NCI-H146 treated with DMSO at 0.1 percent for 48 hours (cell line): ENCODE data around the gene DISP3.

Experiments used
- DNase-seq: peaks from one replicate; lab custom pipeline; 2025; ENCODE audit not compliant: unreplicated experiment; lab: John Stamatoyannopoulos, UW

Gene DISP3, protein sequence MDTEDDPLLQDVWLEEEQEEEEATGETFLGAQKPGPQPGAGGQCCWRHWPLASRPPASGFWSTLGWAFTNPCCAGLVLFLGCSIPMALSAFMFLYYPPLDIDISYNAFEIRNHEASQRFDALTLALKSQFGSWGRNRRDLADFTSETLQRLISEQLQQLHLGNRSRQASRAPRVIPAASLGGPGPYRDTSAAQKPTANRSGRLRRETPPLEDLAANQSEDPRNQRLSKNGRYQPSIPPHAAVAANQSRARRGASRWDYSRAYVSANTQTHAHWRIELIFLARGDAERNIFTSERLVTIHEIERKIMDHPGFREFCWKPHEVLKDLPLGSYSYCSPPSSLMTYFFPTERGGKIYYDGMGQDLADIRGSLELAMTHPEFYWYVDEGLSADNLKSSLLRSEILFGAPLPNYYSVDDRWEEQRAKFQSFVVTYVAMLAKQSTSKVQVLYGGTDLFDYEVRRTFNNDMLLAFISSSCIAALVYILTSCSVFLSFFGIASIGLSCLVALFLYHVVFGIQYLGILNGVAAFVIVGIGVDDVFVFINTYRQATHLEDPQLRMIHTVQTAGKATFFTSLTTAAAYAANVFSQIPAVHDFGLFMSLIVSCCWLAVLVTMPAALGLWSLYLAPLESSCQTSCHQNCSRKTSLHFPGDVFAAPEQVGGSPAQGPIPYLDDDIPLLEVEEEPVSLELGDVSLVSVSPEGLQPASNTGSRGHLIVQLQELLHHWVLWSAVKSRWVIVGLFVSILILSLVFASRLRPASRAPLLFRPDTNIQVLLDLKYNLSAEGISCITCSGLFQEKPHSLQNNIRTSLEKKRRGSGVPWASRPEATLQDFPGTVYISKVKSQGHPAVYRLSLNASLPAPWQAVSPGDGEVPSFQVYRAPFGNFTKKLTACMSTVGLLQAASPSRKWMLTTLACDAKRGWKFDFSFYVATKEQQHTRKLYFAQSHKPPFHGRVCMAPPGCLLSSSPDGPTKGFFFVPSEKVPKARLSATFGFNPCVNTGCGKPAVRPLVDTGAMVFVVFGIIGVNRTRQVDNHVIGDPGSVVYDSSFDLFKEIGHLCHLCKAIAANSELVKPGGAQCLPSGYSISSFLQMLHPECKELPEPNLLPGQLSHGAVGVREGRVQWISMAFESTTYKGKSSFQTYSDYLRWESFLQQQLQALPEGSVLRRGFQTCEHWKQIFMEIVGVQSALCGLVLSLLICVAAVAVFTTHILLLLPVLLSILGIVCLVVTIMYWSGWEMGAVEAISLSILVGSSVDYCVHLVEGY (N-terminal part only)

DNA sequence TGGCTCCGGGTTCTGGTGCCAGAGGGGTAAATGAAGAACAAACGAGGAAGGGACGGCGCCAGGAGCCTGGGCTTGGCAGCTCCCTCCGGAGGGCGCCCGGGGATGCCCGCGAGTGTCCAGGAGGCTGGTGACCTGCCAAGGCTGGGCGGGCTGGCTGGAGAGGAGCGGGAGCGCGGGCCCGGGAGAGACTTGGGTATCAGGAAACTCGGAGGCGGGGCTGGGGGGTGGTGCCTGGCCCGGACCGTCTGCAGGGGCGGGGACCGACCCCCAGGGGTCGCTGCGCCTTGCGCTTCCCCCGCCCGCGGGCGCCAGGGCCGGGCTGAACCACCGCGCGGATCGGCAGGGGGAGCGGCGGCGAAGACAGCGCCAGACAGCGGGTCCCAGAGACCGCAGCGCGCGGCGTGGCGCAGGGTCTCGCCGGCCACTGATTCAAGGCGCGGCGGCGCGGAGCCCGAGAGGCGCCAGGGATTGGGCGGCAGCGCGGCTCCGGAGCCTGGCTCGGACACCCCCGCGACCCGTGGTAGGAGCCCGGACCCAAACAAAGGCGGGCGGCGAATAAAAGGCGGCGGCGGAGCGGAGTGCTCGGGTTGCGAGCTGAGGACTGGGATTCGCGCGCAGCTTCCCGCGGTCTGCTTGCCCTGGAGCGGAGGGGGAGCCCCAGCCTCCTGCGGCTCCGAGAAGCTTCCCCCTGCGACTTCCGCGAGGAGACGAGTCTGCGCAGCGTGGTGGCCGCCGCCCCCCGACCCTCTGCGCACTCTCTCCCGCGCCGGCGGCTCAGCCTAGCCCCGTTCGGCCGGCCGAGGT, at the start of gene DISP3:
TSS of gene DISP3 (plus strand) at position 585 of the 804 bp plus-strand sequence. CDS start 21,838 bp downstream, outside the sequence.
- DNase-seq: peak; percentile 58

DNA sequence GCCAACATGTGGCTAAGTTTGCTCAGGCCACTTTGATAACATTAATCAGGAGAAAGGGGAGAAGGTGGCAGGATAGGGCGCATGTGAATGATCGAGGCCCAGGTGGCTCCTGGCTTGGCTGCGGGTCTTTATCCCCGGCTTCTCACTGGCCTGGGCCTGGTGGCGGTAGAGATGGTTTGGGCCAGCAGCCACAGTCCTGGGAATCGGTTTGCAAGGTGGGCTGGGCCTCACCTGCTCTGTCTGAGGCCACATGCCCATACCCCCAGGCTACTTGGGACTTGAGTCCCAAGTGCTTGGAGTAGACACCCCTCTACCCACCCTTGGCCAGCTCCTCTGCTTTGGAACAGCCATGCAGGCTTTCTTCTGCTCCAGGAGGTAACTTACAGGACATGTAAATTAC, 49.7 kb upstream of the DISP3 start:
- no peak for DNase-seq

DNA sequence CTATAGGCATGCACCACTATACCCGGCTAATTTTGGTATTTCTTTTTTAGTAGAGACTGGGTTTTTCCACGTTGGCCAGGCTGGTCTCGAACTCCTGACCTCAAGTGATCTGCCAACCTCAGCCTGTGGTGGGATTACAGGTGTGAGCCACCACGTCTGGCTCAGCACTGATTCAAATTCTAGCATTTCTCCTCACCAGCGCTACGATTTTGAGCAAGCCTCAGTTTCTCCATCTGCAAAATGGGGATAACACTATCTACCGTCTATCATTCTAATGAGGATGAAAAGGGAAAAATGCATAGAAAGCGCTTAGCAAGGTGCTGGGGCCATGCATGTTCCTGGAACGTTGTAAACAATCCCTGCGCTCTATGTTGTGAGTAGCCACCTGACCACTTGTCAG, 49.0 kb upstream of the DISP3 start:
- no peak for DNase-seq

DNA sequence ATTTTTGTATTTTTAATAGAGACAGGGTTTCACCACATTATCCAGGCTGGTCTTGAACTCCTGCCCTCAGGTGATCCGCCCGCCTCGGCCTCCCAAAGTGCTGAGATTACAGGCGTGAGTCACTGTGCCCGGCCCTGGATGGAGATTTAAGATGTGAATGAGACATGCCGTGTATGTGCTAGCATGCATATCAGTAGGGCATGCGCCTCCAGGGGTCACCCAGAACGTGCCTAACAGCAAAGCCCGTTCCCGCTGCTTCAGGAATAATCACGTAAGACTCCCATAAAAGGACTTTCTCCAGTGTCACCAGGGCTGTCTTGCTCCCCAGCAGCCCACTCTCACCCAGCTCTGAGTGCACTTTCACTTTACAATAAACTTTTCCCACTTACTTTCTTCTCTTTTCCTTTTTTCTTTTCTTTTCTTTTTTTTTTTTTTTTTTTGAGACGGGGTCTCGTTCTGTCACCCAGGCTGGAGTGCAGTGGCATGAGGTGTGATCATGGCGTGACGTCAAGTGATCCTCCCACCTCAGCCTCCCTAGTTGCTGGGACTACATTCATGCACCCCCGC, 46.9 kb upstream of the DISP3 start:
- no peak for DNase-seq

DNA sequence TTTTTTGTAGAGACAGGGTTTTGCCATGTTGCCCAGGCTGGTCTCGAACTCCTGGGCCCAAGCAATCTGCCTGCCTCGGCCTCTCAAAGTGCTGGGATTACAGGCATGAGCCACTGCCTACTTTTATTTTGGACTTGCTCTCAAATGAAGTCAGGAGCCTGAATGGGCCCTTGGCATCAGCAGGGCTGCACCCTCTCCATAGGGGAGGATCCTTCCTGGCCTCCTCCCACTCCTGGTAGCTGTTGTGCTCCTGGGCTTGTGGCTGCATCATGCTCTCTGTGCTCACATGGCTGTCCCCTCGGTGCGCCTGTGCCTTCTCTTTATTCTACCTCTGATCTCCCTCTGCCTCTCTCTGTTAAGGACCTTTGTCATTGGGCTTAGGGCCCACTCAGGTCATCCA, 46.4 kb upstream of the DISP3 start:
- DNase-seq: no peak

DNA sequence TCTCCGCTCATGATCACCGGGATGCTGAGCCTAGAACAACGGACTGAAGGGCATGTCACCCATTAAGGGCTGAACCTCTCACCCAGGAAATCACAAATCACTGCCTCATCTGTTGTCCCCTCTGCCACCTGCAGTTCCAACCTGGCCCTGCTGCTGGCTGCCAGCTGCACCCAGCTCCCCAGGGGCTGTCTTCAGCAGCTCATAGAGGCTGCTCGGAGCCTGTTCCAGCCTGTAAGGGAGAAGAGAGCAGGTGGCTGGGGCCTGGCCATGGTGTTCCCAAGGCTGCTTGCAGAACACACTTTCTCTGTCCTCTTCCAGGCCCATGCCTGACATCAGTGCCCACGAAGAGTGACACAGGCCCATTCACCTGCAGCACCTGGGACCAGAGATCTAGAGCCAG, 44.5 kb upstream of the DISP3 start:
- DNase-seq: no peak

DNA sequence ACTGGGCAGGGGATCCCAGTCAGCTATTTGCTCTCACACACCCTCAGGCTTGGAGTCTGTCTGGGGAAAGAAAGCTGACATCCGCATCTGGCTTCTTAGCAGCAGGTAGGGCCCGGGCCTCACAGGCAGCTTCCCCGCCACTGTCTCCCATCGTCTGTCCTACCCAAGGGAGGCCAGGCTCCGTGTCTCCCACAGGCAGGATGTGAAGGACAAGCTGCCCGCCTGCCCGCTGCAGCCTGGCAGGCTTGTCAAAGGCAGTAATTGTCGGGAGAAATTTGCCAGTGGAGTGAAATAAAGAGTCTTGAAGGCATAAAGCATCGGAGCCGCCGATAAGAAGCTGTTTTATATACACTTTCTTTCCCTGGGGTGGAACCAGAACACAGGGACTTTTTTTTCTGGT, 44.0 kb upstream of the DISP3 start:
- no peak for DNase-seq

DNA sequence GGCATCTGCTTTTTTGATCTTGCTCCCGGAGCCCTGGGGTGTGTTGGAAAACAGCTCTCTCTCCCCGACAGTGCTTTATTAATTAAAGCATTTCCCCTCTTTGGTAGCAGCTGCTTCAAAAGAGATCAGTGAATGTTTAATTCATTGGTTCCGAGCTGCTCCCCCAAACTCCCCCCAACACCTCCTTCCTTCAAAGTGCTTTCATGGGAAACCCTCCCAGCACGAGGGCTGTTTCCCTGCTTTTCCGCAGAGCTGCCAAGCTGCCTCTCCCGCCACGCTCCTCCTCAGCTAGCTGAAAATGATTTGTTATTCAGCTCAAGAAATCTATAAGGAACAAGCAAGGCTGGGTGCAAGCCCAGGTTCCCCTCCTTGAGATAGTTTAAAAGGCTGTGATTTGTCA, 40.0 kb upstream of the DISP3 start:
- DNase-seq: no peak

DNA sequence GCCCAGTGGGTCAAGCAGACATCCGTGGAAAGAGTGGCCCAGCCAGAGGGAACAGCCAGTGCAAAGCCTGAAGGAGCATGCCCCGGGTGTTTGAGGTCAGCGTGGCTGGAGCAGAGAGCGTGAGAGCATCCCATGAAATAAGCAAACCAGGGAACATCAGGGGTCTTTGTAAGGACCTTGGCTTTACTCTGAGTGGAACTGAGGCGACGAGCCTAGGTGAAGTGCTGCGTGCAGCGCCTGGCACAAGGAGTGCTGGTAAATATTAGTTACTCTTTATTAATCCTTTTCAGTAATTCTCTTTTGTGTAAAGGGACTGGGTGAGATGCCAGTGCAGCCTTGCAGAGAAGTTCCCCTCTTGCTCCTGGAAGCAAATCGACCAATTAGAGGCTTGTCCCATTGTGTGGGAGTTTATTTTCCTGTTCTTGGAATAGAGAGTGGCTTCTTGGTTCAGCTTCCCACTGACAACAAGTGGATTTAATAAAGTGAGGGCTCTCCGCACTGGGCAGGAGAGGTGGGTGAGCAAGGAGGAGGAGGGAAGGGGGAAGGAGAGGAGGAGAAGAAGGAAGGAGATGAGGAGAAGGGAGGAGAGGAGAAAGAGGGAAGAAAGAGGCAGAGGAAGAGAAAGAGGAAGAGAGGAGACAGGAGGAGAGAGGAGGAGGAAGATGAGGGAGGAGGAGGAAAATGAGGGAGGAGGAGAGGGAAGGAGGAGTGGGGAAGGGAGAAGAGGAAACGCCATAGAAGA, 37.6 kb upstream of the DISP3 start:
- no peak for DNase-seq

DNA sequence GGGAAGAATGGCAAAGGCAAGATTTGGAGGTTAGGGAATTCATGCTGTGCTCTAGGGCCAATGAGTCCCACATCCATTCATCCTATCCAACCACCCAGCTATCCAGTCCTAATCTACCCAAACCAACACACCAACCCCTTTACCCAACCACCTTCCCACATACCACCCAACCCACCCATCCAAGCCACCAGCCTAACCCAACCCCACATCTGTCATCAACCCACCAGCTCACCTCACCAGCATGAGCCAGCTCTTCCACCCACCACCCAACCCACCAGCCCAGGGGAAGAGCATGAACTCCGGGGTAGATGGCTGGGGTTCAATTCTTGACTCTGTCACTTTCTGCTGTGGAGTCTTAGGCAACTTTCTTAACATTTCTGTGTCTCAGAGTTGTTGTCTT, 35.9 kb upstream of the DISP3 start:
- no peak for DNase-seq

DNA sequence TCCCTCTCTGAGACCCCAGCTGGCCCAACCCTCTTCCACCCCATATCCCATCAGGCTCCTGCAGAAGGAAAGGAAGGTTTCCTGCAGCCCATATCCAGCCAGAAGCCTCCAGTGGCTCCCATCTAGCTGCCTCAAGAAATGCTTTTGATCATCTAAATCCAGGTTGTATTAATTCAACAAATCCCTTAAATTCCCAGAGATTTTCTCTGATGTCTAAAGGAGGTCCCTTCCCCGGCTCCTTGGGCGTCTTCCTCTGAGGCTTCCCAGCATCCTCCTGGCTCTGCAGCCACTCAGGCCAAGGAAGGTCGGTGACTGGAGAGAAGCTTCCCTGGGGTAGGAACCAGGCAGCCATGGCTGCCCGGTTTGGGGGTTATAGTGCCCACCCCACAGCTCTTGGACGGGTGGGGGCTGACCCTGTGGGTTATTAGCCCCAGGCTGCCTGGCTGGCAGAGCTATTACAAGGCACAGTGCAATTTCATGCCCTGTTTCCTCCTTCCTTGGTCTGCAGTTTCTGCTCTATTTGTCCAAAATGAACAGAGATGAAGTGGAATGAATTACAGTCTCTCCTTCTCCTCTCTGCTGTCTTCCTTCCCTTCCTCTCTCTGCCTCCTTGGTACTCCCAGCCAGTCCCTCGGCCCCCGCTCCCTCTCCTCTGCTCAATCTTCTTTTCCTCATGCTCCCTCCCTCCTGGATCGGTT, 34.8 kb upstream of the DISP3 start:
- DNase-seq: no peak

DNA sequence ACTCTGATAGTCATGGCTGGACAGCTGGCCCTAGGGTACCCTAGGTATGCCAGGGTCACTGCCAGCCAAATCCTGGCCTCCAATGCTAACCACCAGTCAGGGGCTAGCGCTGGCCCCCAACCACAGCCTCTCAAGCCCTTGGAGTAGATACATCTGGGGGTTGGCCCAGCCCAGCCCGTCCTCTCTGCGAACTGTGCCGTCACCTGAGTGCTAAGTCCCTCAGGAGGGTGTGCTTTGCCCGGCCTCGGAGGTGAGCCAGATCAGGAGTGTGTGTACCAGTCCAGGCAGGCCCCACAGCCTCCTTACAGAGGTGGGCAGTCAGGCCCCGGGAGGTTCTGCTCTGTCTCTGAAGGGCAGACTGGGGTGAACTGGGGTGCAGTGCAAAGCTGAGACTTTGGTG, 34.0 kb upstream of the DISP3 start:
- no peak for DNase-seq

DNA sequence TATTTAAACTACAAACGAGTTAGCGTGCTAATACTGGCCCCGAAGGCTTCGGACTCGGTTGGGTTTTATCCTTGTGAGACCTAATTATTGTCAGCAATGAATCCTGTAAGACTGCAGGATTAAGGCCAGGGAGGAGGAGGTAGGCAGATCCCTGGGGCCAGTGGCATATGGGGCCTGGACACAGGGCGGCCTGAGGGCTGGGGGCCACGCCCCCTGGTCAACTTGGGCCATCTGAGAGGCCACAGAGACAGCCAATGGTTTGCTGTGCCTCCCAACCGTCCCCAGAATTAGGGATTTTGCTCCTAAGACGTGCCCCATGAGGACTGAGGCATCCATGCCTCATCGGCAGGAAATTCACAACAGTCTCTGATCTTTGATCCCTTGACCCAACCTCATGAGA, 31.1 kb upstream of the DISP3 start:
- DNase-seq: no peak

DNA sequence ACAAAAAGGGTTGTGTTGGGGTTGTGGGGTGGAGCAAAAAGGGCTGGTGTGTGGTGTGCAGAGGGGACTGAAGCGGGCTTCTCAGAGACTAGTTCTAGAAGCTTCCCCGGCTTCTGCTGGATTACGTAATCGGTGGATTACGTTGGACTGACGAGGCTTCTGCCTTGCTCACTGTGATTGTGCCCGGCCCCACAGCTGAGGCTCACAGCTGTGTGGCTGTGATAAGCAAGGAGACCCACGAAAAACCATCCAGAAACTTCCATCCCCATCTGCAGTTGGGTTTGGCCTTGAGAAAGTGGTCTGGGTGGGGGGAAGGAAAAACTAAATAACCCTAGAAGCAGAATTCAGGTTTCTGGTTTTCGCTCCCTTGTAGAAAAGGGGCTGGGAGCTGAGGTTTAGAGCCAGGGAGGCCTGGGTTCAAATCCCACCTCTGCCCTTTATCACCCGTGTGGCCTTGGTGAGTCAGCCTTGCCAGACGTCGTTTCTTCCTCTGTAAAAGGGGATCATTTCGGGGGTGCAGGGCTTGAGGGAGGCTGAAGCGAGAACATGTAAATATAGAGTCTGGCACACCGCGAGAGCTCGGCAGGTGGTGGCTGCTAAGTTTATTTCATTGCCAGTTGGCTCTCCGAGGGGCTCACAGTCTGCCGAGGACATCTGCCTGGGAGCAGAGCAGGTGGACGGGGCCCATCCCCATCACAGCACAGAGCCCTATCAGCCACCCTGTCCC, 30.4 kb upstream of the DISP3 start:
- DNase-seq: no peak

DNA sequence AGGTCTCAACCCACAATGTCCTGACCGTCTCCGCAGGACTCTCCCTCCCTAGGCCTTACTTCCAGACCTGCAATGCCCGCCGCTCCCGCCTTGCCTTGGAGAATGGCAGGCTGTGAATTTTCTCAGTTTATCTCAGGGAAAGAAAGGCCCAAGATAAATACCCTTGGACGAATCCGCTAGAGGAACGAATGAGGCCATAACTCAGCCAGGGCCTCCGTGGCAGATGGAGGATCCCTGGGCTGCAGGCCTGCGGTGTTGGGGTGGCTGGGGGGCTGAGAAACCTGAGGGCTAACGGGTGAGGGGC, 29.9 kb upstream of the DISP3 start:
- no peak for DNase-seq

DNA sequence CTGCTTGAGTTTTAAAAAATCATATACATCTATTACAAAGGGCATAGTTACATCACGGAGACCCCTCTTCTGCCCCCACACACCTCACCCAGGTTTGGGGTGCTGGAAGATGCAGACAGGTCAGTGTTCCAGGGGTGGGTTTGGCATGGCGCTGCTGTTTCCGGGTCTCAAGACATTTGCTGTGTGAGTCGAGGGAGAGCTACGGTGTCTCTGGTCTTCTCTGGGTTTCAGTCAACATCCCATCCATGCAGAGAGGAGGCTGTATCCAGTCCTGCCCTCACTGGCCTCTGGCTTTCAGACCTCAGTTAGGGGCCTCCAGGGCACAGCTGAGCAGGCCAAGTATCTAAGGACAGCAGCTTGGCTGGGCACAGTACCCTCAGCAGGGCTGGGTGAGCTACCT, 28.6 kb upstream of the DISP3 start:
- DNase-seq: no peak

DNA sequence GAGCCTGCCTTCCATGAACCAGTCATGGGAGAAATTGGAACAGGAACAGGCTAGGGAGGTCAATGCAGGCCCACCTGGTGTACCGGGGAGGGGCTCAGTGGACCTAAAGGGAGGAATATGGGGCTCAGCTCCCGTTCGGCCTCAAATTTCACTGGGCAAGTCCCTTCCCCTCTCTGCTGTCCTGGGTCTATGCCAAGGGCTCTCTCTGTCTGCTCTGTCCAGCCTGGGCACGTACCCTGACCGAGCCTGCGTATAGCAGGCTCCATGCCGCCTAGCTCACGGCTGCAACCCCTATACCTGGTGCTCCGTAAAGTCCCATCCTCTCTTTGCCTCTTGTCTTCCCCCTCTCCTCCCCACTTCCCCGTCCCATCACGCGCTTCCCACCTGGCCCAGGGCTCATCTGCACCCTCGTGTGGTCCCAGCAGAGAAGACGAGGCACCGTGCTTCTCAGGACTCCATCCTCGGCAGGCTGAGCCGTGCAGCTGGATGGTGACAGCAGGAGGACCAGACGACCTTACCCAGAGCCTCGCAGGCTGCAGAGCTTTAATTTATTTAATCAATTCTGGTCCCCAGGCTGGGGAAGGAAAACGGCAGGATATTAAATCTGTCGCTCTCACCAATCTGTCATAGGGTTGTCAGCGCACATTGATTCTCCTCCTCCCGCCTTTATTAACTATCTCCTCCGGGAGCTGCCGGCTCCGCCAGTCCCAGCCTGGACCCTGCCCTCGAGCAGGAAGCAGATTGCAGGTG, 25.0 kb upstream of the DISP3 start:
- DNase-seq: no peak
